Activated CD4-positive, alpha-beta T cell treated with anti-CD3 and anti-CD28 coated beads, Interleukin-2, amount 10 ng/mL, durations not matched to agents 24 days and 14 days (primary cell): ENCODE measurements around the gene JTB. TPM values are rescaled to one million over a fixed set of nuclear protein-coding genes. Genes with fewer than 3 reads are reported as not detected.
A peak's percentile ranks its signal among the peaks of the same experiment; 100 is the strongest.

ENCODE experiments used
- DNase-seq: peaks from one replicate; pipeline ENCODE4 v3.0.0; 2022
- H3K27ac Mint-ChIP-seq: one replicate; pipeline ENCODE4 v1.8.0; 2022; ENCODE audit warnings: mild to moderate bottlenecking, mixed read lengths
- H3K27me3 Mint-ChIP-seq: one replicate; pipeline ENCODE4 v1.8.0; 2022; ENCODE audit warnings: mixed read lengths
- H3K36me3 Mint-ChIP-seq: one replicate; pipeline ENCODE4 v1.8.0; 2022; ENCODE audit warnings: low read depth, mild to moderate bottlenecking, mixed read lengths
- H3K4me1 Mint-ChIP-seq: one replicate; pipeline ENCODE4 v1.8.0; 2021; ENCODE audit warnings: mixed read lengths
- H3K4me3 Mint-ChIP-seq: one replicate; pipeline ENCODE4 v1.8.0; 2022; ENCODE audit warnings: mild to moderate bottlenecking, moderate library complexity, mixed read lengths
- H3K9me3 Mint-ChIP-seq: one replicate; pipeline ENCODE4 v1.8.0; 2021; ENCODE audit warnings: mixed read lengths
- intact Hi-C: fragments of 100-400 bp; cut with micrococcal nuclease; formaldehyde crosslinking; loops from one replicate; pipeline ENCODE4 v1.15.1; 2023
- total RNA-seq: library from RNA; stranded (reverse); gene quantifications from 2 replicates; pipeline ENCODE4 v1.2.3, GENCODE V29; 2022

Gene JTB
- total RNA-seq, 1 donor from 2014 or later = 195 TPM

DNA sequence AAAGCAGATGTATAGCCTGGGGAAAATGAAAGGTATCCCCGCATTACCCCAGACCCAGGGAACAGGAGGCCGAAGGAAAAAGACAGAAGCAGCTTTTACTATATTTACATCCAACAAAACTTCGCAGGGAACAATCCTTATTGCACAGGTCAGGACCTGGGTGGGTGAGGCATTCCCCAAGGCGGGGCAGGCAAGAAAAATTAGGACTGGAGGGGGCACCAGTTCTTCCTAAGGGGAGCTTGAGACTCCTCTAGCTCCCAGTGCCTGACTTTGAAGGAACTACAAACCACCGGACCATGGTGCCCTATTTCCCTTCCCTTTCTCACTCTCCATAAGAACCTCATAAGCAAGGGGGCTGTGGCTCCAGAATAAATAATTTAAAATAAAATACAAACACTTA lies 48.0 kb downstream of the JTB start:
- peak overlapping the region; percentile 53 for H3K27ac Mint-ChIP-seq
- peaks cover 9% of the 10 kb centered on the region for H3K4me1 Mint-ChIP-seq
- H3K9me3 Mint-ChIP-seq = no peaks in the 10 kb centered on the region
- DNase-seq = no peak
- intact Hi-C loops = no loop called here
- H3K4me3 Mint-ChIP-seq = no peak overlapping the region
- peaks cover 42% of the 10 kb centered on the region for H3K36me3 Mint-ChIP-seq
- no peaks in the 10 kb centered on the region for H3K27me3 Mint-ChIP-seq

DNA sequence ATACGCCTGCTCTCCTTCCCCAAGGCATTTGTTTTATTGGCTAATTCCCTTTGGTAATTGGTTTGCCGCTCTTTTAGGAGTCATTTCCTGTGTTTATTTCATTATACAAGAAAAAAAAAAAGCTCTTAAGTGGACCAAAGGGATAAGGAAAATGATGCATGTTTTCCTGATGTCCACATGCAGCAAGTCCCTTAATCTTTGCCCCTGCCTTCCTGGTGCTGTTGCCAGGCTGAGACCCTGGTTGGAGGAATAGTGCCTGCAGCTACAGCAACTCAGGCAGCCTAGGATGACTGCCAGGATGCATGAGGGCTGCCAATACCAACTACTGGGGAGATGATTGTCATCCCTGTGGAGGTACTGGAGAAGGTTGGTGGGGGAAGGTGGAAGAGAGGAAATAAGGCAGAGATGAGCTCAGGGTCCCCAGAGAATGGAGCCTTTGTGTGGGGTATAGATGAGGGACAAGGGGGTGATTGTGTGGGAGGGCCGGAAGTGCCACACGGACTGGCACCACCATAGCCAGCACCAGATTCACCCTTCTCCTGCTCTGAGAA lies 48.6 kb downstream of the JTB start:
- H3K4me3 Mint-ChIP-seq = no peak overlapping the region
- peak overlapping the region; percentile 53 for H3K27ac Mint-ChIP-seq
- intact Hi-C loops = no loop called here
- no peaks in the 10 kb centered on the region for H3K9me3 Mint-ChIP-seq
- H3K36me3 Mint-ChIP-seq = peaks cover 36% of the 10 kb centered on the region
- peaks cover 9% of the 10 kb centered on the region for H3K4me1 Mint-ChIP-seq
- no peak for DNase-seq
- no peaks in the 10 kb centered on the region for H3K27me3 Mint-ChIP-seq

DNA sequence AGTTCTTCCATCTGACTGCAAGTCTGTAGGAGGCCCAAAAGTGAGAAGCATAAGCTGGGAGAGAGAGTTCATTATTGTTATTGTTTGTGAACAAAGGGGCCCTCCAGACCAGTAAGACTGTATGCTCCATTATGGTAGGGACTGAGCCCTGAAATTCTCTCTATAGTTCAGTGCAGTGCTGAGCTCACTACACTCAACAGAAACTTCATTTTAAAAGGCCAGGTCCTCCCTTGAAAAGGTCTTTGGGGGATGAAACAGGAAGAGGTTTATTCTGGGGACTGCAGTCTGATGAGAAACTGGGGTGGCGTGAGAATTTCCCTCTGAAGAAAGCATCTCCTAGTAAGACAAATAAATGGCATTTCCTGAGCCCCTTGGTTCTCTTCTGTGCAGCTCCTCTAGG lies 49.2 kb downstream of the JTB start:
- intact Hi-C loops = no loop called here
- no peak for DNase-seq
- H3K4me3 Mint-ChIP-seq = no peak overlapping the region
- peaks cover 32% of the 10 kb centered on the region for H3K36me3 Mint-ChIP-seq
- no peaks in the 10 kb centered on the region for H3K9me3 Mint-ChIP-seq
- peaks cover 11% of the 10 kb centered on the region for H3K4me1 Mint-ChIP-seq
- H3K27me3 Mint-ChIP-seq = no peaks in the 10 kb centered on the region
- H3K27ac Mint-ChIP-seq = peak overlapping the region; percentile 48

DNA sequence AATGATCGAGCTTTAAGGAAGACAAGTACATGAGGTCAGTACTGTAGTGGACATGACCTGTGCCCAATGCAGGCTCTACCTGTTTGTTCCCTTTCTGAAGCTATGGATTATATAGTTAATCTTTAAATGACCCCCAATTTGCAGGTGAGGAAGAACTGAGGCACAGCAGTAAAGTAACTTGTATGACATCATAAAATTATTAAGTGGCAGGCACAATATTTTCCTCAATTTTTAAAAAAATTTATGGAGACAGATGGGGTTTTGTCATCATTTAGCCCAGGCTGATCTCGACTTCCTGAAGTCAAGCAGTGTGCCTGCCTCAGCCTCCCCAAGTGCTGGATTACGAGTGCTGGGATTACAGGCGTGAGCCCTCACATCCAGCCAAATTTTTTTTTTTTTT lies 51.1 kb downstream of the JTB start:
- H3K4me1 Mint-ChIP-seq = peaks cover 16% of the 10 kb centered on the region
- peaks cover 2% of the 10 kb centered on the region for H3K27me3 Mint-ChIP-seq
- no peak overlapping the region for H3K27ac Mint-ChIP-seq
- H3K9me3 Mint-ChIP-seq = no peaks in the 10 kb centered on the region
- H3K4me3 Mint-ChIP-seq = no peak overlapping the region
- H3K36me3 Mint-ChIP-seq = peaks cover 27% of the 10 kb centered on the region
- intact Hi-C loops = no loop called here
- DNase-seq = no peak

Other genes starting within 250 kb of the JTB start
- gene INTS3, start 249.6 kb downstream of the JTB start, total RNA-seq = 63.1 and 64.8 TPM in 2 replicates
- 10.0 and 10.3 TPM in 2 replicates for gene SLC27A3, start 202.3 kb downstream of the JTB start, total RNA-seq
- gene GATAD2B, start 54.7 kb downstream of the JTB start, total RNA-seq = 68.8 and 69.0 TPM in 2 replicates
- gene DENND4B, start 31.0 kb downstream of the JTB start, total RNA-seq = 128 and 130 TPM in 2 replicates
- 72.4 and 76.8 TPM in 2 replicates for gene CRTC2, start 19.1 kb downstream of the JTB start, total RNA-seq
- 71.6 and 78.2 TPM in 2 replicates for gene SLC39A1, start 14.1 kb downstream of the JTB start, total RNA-seq
- 8.3 and 9.7 TPM in 2 replicates for gene CREB3L4, start 9.8 kb downstream of the JTB start, total RNA-seq
- gene RAB13, start 8.7 kb upstream of the JTB start, total RNA-seq = 6.5 and 6.7 TPM in 2 replicates
- gene RPS27, start 13.1 kb upstream of the JTB start, total RNA-seq = 1,207 and 1,242 TPM in 2 replicates
- 0.02 TPM in 1 of 2 replicates, not detected in the other for gene NUP210L, start 177.4 kb upstream of the JTB start, total RNA-seq
- 633 and 635 TPM in 2 replicates for gene TPM3, start 214.4 kb upstream of the JTB start, total RNA-seq
- gene CFAP141, start 228.7 kb upstream of the JTB start, total RNA-seq = not detected in 2 replicates
- 277 and 281 TPM in 2 replicates for gene UBAP2L, start 243.3 kb upstream of the JTB start, total RNA-seq